ENCODE results near the gene SCIMP.

GRCh38 chr17:5225668-5226457 lies 8.8 kb downstream of the SCIMP start:
- TF ChIP-seq, protein P1, sequence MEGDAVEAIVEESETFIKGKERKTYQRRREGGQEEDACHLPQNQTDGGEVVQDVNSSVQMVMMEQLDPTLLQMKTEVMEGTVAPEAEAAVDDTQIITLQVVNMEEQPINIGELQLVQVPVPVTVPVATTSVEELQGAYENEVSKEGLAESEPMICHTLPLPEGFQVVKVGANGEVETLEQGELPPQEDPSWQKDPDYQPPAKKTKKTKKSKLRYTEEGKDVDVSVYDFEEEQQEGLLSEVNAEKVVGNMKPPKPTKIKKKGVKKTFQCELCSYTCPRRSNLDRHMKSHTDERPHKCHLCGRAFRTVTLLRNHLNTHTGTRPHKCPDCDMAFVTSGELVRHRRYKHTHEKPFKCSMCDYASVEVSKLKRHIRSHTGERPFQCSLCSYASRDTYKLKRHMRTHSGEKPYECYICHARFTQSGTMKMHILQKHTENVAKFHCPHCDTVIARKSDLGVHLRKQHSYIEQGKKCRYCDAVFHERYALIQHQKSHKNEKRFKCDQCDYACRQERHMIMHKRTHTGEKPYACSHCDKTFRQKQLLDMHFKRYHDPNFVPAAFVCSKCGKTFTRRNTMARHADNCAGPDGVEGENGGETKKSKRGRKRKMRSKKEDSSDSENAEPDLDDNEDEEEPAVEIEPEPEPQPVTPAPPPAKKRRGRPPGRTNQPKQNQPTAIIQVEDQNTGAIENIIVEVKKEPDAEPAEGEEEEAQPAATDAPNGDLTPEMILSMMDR (IDR thresholded peaks at IDR 0.05): no peak
- no peak for TF ChIP-seq POLR2AphosphoS5 (IDR thresholded peaks at IDR 0.05)
- TF ChIP-seq POLR2A (IDR thresholded peaks at IDR 0.05): no peak
- TF ChIP-seq EP300 (IDR thresholded peaks at IDR 0.05): no peak

All from sigmoid colon (tissue), 4 donors.